HEK293T (cell line): Measurements from ENCODE around the gene TRIM58.

Experiments used
- FOXK2 ChIP-seq: fragments of 450-650 bp; IDR thresholded peaks from 2 replicates; pipeline ENCODE4 v1.6.1; 2016; ENCODE audit warnings: mild to moderate bottlenecking
- HDGF ChIP-seq: fragments of 450-650 bp; IDR thresholded peaks from 2 replicates; pipeline ENCODE4 v1.6.1; 2017; ENCODE audit warnings: antibody characterized with exemption, borderline replicate concordance
- LEF1 ChIP-seq: fragments of 450-650 bp; IDR thresholded peaks from 2 replicates; pipeline ENCODE4 v1.6.1; 2017; ENCODE audit warnings: mild to moderate bottlenecking, borderline replicate concordance
- NFRKB ChIP-seq: fragments of 450-650 bp; IDR thresholded peaks from 2 replicates; pipeline ENCODE4 v1.6.1; 2016; ENCODE audit warnings: mild to moderate bottlenecking, moderate library complexity
- SP1 ChIP-seq: fragments of 450-650 bp; IDR thresholded peaks from 2 replicates; pipeline ENCODE4 v1.6.1; 2017
- TARDBP ChIP-seq: fragments of 450-650 bp; IDR thresholded peaks from 2 replicates; pipeline ENCODE4 v1.6.1; 2016
- ZNF384 ChIP-seq: fragments of 450-650 bp; IDR thresholded peaks from 2 replicates; pipeline ENCODE4 v1.6.1; 2016
- TF ChIP-seq, protein P1 (sequence below): fragments of 450-650 bp; IDR thresholded peaks from 2 replicates; pipeline ENCODE4 v1.6.1; 2016

DNA sequence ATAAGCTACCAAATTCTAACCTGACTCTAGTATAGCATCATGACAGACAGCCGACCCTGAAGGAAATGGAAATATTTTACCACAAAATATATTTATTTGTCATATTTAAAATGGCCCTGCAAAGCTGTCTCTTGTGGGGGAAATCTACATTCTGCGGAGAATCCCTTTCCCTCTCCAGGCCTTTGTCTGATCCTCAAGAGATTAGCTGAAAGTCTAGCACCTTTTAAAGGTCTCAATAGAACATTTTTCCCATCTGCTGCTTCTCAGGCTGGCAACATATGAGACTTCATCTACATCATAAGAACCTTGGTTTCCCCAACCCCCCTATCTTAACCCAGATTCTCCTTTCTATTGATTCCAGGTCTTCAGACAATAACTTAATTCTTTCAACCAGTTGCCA, 13.6 kb upstream of the TRIM58 start:
- TF ChIP-seq TARDBP = no peak
- TF ChIP-seq SP1 = no peak
- TF ChIP-seq HDGF = no peak
- TF ChIP-seq, protein P1, sequence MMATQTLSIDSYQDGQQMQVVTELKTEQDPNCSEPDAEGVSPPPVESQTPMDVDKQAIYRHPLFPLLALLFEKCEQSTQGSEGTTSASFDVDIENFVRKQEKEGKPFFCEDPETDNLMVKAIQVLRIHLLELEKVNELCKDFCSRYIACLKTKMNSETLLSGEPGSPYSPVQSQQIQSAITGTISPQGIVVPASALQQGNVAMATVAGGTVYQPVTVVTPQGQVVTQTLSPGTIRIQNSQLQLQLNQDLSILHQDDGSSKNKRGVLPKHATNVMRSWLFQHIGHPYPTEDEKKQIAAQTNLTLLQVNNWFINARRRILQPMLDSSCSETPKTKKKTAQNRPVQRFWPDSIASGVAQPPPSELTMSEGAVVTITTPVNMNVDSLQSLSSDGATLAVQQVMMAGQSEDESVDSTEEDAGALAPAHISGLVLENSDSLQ = no peak
- TF ChIP-seq NFRKB = no peak
- TF ChIP-seq FOXK2 = no peak
- no peak for TF ChIP-seq LEF1
- no peak for TF ChIP-seq ZNF384
